Measurements from ENCODE around the gene CTSZ.

- no peak for TF ChIP-seq CTCF (IDR thresholded peaks at IDR 0.05)
- TF ChIP-seq ZFX (IDR thresholded peaks at IDR 0.05; ENCODE audit: borderline replicate concordance), result no peak
Observed at GRCh38 chr20:59013959-59014608, 7.0 kb upstream of the CTSZ start.
